Measurements from ENCODE around the gene OR10J5.

DNA sequence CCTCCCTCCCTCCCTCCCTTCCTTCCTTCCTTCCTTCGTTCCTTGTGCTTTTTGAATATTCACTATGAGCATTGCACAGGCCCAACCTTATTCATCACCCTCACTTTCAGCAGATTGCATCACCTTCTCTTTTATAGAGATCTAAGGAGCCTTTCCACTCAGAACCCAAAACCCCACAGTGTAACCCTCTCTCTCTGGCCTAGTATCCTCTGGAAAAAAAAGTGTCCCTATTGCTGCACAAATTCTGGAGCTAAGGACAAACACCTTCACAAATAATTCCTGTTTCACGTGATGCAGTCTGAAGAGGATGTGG, 25.6 kb downstream of the OR10J5 start:
- TF ChIP-seq, protein P1, sequence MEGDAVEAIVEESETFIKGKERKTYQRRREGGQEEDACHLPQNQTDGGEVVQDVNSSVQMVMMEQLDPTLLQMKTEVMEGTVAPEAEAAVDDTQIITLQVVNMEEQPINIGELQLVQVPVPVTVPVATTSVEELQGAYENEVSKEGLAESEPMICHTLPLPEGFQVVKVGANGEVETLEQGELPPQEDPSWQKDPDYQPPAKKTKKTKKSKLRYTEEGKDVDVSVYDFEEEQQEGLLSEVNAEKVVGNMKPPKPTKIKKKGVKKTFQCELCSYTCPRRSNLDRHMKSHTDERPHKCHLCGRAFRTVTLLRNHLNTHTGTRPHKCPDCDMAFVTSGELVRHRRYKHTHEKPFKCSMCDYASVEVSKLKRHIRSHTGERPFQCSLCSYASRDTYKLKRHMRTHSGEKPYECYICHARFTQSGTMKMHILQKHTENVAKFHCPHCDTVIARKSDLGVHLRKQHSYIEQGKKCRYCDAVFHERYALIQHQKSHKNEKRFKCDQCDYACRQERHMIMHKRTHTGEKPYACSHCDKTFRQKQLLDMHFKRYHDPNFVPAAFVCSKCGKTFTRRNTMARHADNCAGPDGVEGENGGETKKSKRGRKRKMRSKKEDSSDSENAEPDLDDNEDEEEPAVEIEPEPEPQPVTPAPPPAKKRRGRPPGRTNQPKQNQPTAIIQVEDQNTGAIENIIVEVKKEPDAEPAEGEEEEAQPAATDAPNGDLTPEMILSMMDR (IDR thresholded peaks at IDR 0.05), result no peak
- no peak for TF ChIP-seq SIN3A (IDR thresholded peaks at IDR 0.05; ENCODE audit: borderline replicate concordance, insufficient read depth, low read depth, low read length)
- no peak for TF ChIP-seq TCF7L2 (IDR thresholded peaks at IDR 0.05; ENCODE audit: low read depth, low read length)
- TF ChIP-seq POLR2AphosphoS5 (IDR thresholded peaks at IDR 0.05; ENCODE audit: low read depth, low read length), result no peak
- TF ChIP-seq, protein P2, sequence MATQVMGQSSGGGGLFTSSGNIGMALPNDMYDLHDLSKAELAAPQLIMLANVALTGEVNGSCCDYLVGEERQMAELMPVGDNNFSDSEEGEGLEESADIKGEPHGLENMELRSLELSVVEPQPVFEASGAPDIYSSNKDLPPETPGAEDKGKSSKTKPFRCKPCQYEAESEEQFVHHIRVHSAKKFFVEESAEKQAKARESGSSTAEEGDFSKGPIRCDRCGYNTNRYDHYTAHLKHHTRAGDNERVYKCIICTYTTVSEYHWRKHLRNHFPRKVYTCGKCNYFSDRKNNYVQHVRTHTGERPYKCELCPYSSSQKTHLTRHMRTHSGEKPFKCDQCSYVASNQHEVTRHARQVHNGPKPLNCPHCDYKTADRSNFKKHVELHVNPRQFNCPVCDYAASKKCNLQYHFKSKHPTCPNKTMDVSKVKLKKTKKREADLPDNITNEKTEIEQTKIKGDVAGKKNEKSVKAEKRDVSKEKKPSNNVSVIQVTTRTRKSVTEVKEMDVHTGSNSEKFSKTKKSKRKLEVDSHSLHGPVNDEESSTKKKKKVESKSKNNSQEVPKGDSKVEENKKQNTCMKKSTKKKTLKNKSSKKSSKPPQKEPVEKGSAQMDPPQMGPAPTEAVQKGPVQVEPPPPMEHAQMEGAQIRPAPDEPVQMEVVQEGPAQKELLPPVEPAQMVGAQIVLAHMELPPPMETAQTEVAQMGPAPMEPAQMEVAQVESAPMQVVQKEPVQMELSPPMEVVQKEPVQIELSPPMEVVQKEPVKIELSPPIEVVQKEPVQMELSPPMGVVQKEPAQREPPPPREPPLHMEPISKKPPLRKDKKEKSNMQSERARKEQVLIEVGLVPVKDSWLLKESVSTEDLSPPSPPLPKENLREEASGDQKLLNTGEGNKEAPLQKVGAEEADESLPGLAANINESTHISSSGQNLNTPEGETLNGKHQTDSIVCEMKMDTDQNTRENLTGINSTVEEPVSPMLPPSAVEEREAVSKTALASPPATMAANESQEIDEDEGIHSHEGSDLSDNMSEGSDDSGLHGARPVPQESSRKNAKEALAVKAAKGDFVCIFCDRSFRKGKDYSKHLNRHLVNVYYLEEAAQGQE (IDR thresholded peaks at IDR 0.05; ENCODE audit: insufficient read depth in 1 of 2, low read depth in 2 of 2, low read length in 1 of 2), result no peak
